Activated T-cell treated with anti-CD3 and anti-CD28 coated beads, Interleukin-2, amount 50 U/mL, for 24 hours (primary cell): ENCODE measurements around the gene PEMT.
"Not testable (repeated sequence)": the region's sequence is repeated elsewhere in the genome, so short reads cannot be mapped to it uniquely, and the experiment has no call there.

Experiments used
- DNase-seq: peaks from one replicate; pipeline ENCODE4 v3.0.0-alpha.2; 2020
- H3K27ac Mint-ChIP-seq: 2 replicates; pipeline ENCODE4 v1.8.0; 2020; ENCODE audit warnings: mild to moderate bottlenecking, mixed read lengths
- H3K27me3 Mint-ChIP-seq: 2 replicates; pipeline ENCODE4 v1.8.0; 2020; ENCODE audit warnings: mixed read lengths
- H3K36me3 Mint-ChIP-seq: 2 replicates; pipeline ENCODE4 v1.8.0; 2020; ENCODE audit warnings: low read depth, mixed read lengths
- H3K4me1 Mint-ChIP-seq: 2 replicates; pipeline ENCODE4 v1.8.0; 2020; ENCODE audit warnings: low read depth, mixed read lengths
- H3K4me3 Mint-ChIP-seq: 2 replicates; pipeline ENCODE4 v1.8.0; 2020; ENCODE audit warnings: mild to moderate bottlenecking, moderate library complexity, mixed read lengths
- H3K9me3 Mint-ChIP-seq: 2 replicates; pipeline ENCODE4 v1.8.0; 2020; ENCODE audit warnings: mixed read lengths

PEMT gene, protein sequence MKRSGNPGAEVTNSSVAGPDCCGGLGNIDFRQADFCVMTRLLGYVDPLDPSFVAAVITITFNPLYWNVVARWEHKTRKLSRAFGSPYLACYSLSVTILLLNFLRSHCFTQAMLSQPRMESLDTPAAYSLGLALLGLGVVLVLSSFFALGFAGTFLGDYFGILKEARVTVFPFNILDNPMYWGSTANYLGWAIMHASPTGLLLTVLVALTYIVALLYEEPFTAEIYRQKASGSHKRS

GRCh38 chr17:17591355-17592298 lies at the start of gene PEMT:
PEMT (minus strand) TSS chr17:17591708; CDS start chr17:17591626, 82 bp downstream.
- peaks cover 28% of the 10 kb centered on the region for H3K4me1 Mint-ChIP-seq
- peaks cover 11% of the 10 kb centered on the region for H3K36me3 Mint-ChIP-seq
- no peaks in the 10 kb centered on the region for H3K9me3 Mint-ChIP-seq
- H3K4me3 Mint-ChIP-seq = peak within 1 kb of the TSS; percentile 91
- DNase-seq = peak; percentile 95
- no peaks in the 10 kb centered on the region for H3K27me3 Mint-ChIP-seq
- peak within 1 kb of the TSS; percentile 95 for H3K27ac Mint-ChIP-seq

GRCh38 chr17:17639661-17640270 lies 48.3 kb upstream of the PEMT start:
- not testable (repeated sequence) for H3K4me3 Mint-ChIP-seq, DNase-seq, H3K27ac Mint-ChIP-seq, H3K4me1 Mint-ChIP-seq, H3K36me3 Mint-ChIP-seq, H3K9me3 Mint-ChIP-seq, H3K27me3 Mint-ChIP-seq

GRCh38 chr17:17638467-17638866 lies 47.0 kb upstream of the PEMT start:
- no peaks in the 10 kb centered on the region for H3K27me3 Mint-ChIP-seq
- H3K9me3 Mint-ChIP-seq = no peaks in the 10 kb centered on the region
- H3K4me1 Mint-ChIP-seq = no peaks in the 10 kb centered on the region
- H3K36me3 Mint-ChIP-seq = no peaks in the 10 kb centered on the region
- no peak overlapping the region for H3K27ac Mint-ChIP-seq
- no peak overlapping the region for H3K4me3 Mint-ChIP-seq
- DNase-seq = no peak

DNA sequence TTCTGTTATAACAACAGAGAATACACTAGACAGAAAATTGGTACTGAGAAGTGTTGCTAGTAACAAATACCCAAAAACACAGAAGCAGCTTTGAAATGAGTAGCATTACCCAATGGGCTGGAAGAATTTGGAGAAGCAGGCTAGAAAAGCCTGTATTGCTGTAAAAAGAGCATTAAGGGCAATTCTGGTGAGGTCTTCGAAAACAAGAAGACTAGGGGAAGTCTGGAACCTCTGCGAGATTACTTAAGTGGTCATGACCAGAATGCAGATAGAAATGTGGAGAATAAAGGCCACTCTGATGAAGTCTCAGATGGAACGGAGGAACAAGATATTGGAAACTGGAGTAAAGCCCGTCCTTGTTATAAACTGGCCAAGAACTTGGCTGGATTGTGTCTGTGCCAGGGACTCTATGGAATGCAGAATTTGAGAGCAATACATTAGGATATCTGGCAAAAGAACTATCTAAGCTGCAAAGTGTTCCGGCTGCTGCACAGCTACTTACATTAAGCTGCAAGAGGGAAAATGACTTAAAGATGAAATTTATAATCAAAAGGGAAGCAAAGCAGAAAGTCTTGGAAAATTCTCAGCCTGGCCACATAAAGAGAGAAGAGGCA lies 44.9 kb upstream of the PEMT start:
- DNase-seq = no peak
- no peaks in the 10 kb centered on the region for H3K27me3 Mint-ChIP-seq
- no peaks in the 10 kb centered on the region for H3K9me3 Mint-ChIP-seq
- H3K4me3 Mint-ChIP-seq = no peak overlapping the region
- H3K4me1 Mint-ChIP-seq = no peaks in the 10 kb centered on the region
- H3K27ac Mint-ChIP-seq = no peak overlapping the region
- H3K36me3 Mint-ChIP-seq = no peaks in the 10 kb centered on the region

DNA sequence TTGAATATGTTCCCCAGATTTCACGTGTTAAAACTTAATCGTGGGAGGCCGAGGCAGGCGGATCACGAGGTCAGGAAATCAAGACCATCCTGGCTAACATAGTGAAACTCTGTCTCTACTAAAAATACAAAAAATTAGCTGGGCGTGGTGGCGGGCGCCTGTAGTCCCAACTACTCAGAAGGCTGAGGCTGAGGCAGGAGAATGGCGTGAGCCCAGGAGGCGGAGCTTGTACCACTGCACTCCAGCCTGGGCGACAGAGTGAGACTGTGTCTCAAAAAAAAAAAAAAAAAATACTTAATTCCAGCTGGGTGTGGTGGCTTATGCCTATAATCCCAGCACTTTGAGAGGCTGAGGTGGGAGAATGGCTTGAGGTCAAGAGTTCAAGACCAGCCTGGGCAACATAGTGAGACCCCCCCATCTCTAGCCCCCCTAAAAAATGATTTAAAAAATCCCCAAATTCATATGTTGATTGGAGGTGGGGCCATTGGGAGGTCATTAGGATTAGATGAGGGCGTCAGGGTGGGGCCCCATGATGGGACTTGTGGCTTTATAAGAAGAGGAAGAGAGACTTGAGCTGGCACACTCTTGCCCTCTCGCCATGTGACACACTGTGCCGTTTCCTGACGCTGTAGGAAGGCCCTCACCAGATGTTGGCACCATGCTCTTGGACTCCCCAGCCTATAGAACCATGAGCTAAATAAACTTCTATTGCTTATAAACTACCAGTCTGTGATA lies 44.2 kb upstream of the PEMT start:
- H3K9me3 Mint-ChIP-seq, H3K36me3 Mint-ChIP-seq, H3K27ac Mint-ChIP-seq, DNase-seq, H3K4me1 Mint-ChIP-seq, H3K4me3 Mint-ChIP-seq, H3K27me3 Mint-ChIP-seq: not testable (repeated sequence)

- no peaks in the 10 kb centered on the region for H3K9me3 Mint-ChIP-seq
- H3K27me3 Mint-ChIP-seq = no peaks in the 10 kb centered on the region
- DNase-seq = no peak
- no peak overlapping the region for H3K4me3 Mint-ChIP-seq
- H3K27ac Mint-ChIP-seq = no peak overlapping the region
- no peaks in the 10 kb centered on the region for H3K36me3 Mint-ChIP-seq
- H3K4me1 Mint-ChIP-seq = no peaks in the 10 kb centered on the region
Observed at GRCh38 chr17:17635126-17635525, 43.6 kb upstream of the PEMT start.

- H3K36me3 Mint-ChIP-seq = no peaks in the 10 kb centered on the region
- no peaks in the 10 kb centered on the region for H3K27me3 Mint-ChIP-seq
- no peak overlapping the region for H3K4me3 Mint-ChIP-seq
- H3K9me3 Mint-ChIP-seq = no peaks in the 10 kb centered on the region
- DNase-seq = no peak
- H3K4me1 Mint-ChIP-seq = peaks cover 8% of the 10 kb centered on the region
- no peak overlapping the region for H3K27ac Mint-ChIP-seq
Observed at GRCh38 chr17:17633310-17633709, 41.8 kb upstream of the PEMT start.

GRCh38 chr17:17632690-17633089 lies 41.2 kb upstream of the PEMT start:
- not testable (repeated sequence) for H3K27me3 Mint-ChIP-seq, H3K4me1 Mint-ChIP-seq, H3K9me3 Mint-ChIP-seq, H3K36me3 Mint-ChIP-seq, H3K27ac Mint-ChIP-seq, H3K4me3 Mint-ChIP-seq, DNase-seq

DNA sequence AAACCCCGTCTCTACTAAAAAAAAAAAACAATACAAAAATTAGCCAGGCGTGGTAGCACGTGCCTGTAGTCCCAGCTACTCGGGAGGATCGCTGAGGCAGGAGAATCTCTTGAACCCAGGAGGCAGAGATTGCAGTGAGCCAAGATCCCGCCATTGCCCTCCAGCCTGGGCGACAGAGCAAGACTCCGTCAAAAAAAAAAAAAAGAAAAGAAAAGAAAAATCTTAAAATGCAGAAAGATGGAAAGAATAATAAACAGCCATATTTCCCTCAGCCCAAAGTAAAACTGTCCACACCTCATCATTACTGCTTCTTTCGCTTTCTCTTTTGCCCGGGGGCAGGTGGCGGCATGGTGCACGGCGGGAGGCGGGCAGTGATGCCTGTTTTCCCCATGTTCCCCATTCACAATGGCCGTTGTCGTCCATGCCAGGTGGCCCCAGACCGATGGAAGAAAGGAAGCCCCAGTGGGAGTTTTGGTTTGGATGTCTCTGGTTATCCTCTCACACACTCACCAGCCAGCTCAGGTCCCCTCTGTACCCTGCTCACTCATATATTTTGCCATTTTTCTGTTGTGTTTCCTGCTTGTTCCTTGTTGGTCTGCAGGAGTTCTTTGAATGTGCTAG lies 37.0 kb upstream of the PEMT start:
- DNase-seq = peak; percentile 70
- Mint-ChIP-seq H3K4me1 (peaks cover 8% of the 10 kb centered on the region), H3K4me3 (peak overlapping the region; percentile 72), H3K27ac (peak overlapping the region; percentile 93), H3K27me3 (no peaks in the 10 kb centered on the region), H3K9me3 (no peaks in the 10 kb centered on the region), H3K36me3 (no peaks in the 10 kb centered on the region)

GRCh38 chr17:17626840-17627239 lies 35.3 kb upstream of the PEMT start:
- H3K27ac Mint-ChIP-seq = no peak overlapping the region
- H3K9me3 Mint-ChIP-seq = no peaks in the 10 kb centered on the region
- no peak overlapping the region for H3K4me3 Mint-ChIP-seq
- no peaks in the 10 kb centered on the region for H3K36me3 Mint-ChIP-seq
- H3K27me3 Mint-ChIP-seq = no peaks in the 10 kb centered on the region
- DNase-seq = no peak
- peaks cover 8% of the 10 kb centered on the region for H3K4me1 Mint-ChIP-seq

- DNase-seq = no peak
- Mint-ChIP-seq H3K9me3 (no peaks in the 10 kb centered on the region), H3K27ac (no peak overlapping the region), H3K4me1 (peaks cover 8% of the 10 kb centered on the region), H3K36me3 (no peaks in the 10 kb centered on the region), H3K27me3 (no peaks in the 10 kb centered on the region), H3K4me3 (no peak overlapping the region)
Observed at GRCh38 chr17:17626151-17626805, 34.8 kb upstream of the PEMT start.

GRCh38 chr17:17624741-17625140 lies 33.2 kb upstream of the PEMT start:
- Mint-ChIP-seq H3K9me3 (no peaks in the 10 kb centered on the region), H3K27ac (no peak overlapping the region), H3K27me3 (no peaks in the 10 kb centered on the region), H3K4me1 (peaks cover 8% of the 10 kb centered on the region), H3K36me3 (no peaks in the 10 kb centered on the region), H3K4me3 (no peak overlapping the region)
- DNase-seq = no peak

GRCh38 chr17:17623904-17624303 lies 32.4 kb upstream of the PEMT start:
- Mint-ChIP-seq H3K27ac (no peak overlapping the region), H3K4me1 (peaks cover 6% of the 10 kb centered on the region), H3K36me3 (no peaks in the 10 kb centered on the region), H3K4me3 (no peak overlapping the region), H3K9me3 (no peaks in the 10 kb centered on the region), H3K27me3 (no peaks in the 10 kb centered on the region)
- no peak for DNase-seq
